NCI-H82 treated with DMSO at 0.1 percent for 48 hours (cell line): ENCODE data around the gene HAGHL.

Experiments used
- DNase-seq: peaks from one replicate; lab custom pipeline; 2025; ENCODE audit not compliant: unreplicated experiment; lab: John Stamatoyannopoulos, UW

Gene HAGHL

GRCh38 chr16:706189-707061 lies 20.5 kb upstream of the HAGHL start:
- no peak for DNase-seq

DNA sequence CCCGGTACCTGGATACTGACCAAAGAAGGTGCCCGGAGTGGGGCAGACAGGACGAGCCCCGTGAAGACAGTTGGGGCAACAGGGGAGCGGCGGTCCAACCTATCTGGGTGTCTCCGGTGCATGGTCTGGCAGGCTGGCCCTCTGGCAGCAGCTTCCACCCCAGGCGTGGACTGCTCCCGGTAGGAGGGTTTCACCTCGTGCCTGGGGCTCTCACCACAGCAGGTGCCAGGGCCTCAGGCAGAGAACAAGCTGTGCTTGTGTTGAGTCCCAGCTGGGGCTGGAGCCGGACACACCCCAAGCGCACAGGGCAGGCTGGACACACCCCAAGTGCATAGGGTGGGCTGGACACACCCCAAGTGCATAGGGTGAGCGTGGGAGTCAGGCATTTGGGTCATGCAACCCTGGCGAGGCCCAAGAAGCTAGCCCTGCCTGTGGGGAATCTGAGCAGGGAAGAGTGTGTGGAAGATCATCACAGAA lies 19.8 kb upstream of the HAGHL start:
- no peak for DNase-seq

DNA sequence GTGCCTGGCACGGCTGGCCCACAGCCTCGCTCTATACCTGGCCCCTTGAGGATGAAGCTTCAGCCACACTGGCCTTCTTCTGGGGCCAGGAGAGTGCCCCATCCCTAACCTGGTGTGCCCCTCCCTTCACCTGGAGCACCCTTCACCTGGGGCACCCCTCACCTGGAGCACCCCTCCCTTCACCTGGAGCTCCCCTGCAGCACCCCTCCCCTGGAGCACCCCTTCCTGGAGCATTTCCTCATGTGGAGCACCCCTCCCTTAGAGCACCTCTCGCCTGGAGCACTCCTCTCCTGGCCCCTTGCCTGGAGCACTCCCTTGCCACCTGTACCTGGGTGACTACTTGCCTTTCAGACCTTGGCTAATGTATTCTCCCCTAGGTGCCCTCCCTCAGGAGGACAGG lies 18.9 kb upstream of the HAGHL start:
- DNase-seq = no peak

- DNase-seq = no peak
These were observed 17.9 kb upstream of the HAGHL start for GRCh38 chr16:708959-709358.

DNA sequence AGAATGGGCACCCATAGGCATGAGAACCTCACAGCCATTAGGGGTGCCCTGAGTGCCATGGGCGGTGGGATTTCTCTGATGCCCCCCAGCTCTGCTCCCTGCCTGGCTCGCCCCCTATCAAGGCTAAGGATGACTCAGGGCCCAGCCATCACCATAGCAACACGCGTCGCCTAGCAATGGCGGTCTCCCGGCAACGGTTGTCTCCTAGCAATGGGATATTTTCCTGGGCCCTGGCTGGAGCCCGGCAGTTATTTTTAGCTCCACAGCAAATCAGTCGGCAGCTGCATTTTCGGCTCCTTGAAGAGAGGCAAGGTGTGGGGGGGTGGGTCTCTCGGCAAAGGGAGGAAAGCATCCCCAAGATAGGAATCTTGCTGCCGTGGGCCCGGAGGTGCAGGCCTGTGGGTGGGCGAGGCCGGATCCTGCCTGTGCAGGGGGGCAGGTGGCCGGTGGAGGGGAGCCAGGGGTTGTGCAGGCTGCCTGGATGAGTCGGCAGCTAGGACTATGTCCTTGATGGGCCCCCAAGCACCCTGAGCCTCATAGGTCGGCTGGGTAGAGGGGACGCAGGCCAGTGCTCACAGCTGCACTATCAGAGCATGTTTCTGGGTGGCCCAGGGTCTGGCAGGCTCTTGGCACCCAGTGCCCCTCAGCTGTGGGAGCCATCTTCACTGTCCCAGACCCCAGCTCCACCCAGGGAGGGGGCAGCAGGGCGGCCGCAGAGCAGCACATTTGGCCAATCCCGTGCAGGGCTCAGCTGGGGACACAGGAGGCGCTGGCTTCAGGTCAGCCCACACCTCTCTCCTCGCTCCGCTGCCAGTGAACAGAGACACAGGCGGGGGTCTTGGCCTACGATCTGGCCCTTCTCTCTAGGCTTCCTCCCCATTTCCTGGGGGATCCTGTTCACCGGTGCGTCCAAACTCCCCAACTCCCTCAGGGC lies 17.1 kb upstream of the HAGHL start:
- peak; percentile 20 for DNase-seq

GRCh38 chr16:710500-711075 lies 16.3 kb upstream of the HAGHL start:
- no peak for DNase-seq

DNA sequence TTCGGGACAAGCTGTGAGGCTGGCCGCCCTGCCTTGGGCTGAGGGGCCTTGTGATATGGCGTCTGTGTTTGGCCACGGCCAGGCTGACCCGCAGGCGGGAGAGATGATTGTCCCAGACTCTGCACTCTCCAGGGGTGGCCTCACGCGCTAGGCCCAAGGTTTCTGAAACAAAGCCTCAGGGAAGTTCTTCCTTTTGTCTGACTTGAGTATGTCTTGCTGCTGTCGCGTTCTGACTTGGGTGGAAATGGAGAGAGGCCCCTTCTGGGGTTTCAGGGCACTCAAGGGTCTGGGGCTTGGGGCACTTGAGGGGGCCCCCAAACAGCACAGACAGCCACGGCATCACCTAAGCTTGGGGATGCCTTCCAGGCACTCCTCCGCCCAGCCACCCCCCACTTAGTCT lies 15.8 kb upstream of the HAGHL start:
- no peak for DNase-seq

- peak; percentile 27 for DNase-seq
These were observed 15.2 kb upstream of the HAGHL start for GRCh38 chr16:711548-712320.

DNA sequence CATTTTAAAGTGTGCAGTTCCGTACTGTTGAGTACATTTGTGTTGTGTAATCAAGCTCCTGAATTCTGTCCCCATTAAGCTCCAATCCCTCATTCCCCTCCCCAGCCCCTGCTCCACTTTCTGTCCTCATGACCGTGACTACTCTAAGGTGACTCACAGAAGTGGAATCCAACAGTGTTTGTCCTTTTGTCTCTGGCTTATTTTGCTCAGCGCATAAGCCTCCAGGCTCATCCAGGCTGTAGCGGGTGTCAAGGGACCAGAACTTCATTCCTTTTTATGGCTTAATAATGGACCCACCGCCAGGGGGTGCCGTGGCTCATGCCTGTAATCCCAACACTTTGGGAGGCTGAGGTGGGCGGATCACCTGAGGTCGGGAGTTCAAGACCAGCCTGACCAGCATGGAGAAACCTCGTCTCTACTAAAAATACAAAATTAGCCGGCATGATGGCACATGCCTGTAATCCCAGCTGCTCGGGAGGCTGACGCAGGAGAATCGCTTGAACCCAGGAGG lies 14.1 kb upstream of the HAGHL start:
- peak; percentile 5 for DNase-seq

DNA sequence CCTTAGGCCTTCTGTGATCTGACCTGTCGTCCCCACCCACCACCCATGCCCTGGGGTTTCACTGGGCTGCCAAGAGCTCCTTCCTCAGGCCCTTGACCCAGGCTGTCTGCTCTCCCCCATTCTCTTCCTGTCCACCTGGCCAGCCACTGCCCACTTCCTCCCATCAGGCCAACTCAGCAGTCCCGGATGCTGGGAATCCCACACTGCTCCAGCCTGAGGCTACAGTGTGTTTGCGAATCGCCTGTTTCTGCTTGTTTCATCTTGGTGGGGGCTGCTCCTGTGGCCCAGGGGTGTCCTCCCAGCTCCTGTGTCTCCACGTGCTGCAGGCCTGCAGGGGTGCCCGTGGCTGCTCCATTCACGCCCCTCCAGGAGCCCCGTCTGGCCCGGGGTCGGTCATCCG lies 12.8 kb upstream of the HAGHL start:
- no peak for DNase-seq

DNA sequence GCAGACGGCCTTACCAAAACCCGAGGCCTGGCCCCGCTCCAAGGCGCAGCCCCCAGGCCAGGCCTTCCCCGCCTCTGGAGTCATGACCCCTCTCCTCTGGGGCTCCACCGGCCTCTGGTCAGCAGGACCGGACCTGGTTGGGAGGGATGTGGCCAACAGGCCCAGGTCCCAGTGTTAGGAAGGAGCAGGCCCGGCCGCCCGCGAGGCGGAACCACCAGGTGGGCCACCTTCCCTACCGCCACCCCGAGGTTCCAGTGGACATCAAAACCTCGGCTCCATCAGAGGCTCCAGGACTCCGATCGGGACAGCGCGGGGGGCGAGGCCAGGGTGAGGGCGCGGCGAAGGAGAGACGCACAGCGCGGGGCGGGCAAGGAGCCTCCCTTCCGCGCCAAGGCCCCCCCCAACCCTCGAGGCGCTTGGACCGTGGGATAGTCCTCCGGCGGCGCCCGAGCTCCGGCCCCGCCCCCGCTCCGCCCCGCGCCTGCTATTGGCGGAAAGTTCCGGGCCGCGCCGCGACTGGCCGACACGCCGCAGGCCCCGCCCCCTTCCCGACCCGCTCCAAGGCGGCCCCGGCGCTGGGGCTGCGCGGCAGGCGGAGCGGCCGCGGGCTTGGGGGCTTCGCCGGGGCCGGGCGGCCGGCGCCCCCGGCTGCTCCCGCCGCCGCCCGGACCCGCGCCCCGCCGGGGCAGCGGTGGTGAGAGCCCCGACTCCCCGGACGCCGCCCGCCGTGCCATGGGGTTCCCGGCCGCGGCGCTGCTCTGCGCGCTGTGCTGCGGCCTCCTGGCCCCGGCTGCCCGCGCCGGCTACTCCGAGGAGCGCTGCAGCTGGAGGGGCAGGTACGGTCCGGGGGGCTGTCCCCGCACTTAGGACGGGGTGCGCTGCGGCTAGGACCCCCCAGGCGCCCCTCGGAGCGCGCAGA lies 12.1 kb upstream of the HAGHL start, which contains the start of gene METRN:
TSS of gene METRN (plus strand) at position 561 of the 919 bp plus-strand sequence. CDS start at position 733, 172 bp downstream.
- peak; percentile 39 for DNase-seq

DNA sequence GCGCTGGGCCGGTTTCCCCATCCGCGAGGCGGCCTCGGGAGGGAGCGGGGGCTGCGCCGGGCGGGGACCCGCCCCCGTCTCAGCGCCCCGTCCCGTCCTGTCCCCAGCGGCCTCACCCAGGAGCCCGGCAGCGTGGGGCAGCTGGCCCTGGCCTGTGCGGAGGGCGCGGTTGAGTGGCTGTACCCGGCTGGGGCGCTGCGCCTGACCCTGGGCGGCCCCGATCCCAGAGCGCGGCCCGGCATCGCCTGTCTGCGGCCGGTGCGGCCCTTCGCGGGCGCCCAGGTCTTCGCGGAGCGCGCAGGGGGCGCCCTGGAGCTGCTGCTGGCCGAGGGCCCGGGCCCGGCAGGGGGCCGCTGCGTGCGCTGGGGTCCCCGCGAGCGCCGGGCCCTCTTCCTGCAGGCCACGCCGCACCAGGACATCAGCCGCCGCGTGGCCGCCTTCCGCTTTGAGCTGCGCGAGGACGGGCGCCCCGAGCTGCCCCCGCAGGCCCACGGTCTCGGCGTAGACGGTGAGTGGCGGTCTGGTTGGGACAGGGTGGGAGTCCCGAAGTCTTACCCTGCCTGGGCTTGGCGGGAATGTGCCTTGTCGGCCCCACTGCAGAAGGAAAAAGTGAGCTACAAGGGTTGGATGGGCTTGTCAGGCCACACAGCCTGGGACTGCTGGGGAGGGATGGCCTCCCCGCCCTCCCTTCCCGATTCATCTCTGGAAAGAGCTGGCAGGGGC lies 11.3 kb upstream of the HAGHL start:
- no peak for DNase-seq

DNA sequence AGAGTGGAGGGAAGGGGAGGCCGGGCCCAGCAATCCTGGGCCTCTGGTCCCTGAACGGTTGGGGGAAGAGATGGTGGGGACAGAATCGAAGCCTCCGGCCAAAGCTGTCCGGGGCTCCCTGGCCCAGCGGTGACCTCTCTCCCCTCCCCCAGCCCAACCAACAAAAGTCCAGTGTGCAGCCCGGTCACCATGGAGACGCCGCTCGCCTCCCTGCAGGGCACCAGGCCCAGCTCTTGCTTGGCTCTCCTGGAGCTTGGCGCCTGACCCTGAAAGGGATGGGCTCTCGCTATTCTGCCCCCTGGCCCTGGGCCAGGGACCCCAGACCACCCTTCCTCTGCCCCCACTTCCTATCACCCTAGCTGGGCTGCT lies 10.7 kb upstream of the HAGHL start:
- DNase-seq = no peak

GRCh38 chr16:716768-717325 lies 10.1 kb upstream of the HAGHL start:
- DNase-seq = no peak

DNA sequence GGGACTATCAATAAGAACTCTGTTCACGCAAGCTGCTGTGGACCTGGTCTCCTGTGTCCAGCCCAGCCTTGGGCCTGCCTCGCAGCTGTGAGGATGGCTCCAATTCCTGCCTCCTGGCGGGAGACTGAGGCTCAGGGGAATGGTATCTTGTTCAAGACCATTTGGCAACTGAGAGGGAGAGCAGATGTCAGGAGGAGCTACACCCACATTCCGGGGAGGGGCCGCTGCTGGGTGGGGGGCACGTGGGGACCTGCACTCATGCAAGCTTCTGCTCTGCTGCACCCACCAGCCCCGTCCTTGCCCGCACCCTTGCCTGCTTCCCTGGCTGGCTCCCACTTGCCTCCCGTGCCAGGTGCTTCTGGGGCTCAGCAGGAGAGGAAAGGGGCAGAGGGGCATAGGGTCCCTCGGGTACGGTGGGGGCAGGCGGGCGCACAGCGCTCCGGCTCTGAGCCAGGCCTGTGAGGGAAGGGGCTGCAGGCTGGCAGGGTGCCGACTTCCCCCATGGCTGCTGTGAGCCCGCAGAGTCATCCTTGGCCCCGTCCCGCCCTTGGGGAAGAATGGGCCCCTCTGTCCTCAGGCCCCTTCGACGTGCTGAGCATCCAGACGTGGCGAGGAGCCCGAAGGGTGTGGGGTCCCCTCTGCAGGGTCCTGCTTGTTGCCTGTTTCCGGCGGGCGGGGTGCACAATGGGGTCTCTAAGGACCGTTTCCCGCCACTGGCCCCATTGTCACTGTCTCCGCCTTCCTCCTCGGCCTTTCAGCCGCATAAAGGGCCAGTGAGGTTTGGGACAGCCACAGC lies 9.3 kb upstream of the HAGHL start:
- DNase-seq = no peak

DNA sequence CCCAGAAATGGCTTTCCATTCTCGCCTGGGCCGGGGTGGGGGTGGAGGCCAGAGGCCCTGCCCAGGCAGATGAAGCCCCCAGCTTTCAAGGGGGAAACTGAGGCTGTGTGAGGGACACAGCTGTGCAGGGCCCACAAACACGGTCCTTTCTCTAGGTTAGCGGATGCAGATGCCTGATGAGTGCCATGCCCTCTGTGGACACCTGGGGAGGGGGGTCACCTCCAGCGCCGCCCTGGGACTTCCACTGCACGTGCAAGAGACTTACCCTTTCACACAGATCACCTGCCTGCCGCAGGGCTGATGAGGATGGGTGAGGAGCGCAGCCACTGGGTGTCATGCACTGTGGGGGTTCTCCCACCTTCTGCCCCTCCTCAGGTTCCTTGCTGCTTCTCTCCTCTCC lies 8.5 kb upstream of the HAGHL start:
- DNase-seq = no peak

- DNase-seq = no peak
These were observed 8.0 kb upstream of the HAGHL start for GRCh38 chr16:718922-719321.
